PC-3 (cell line): ENCODE measurements around the gene CEACAM6. TPM values are rescaled to one million over a fixed set of nuclear protein-coding genes. Genes with fewer than 3 reads are reported as not detected.

Experiments used
- ATAC-seq: fragments of 200-7000 bp; cut with Tn5 transposase; 2 replicates; pipeline ENCODE4 v1.9.1; 2020; ENCODE audit warnings: mild to moderate bottlenecking, moderate library complexity
- BruUV-seq: library from RNA; stranded (reverse); fragments of 400-500 nt; replicated peaks from 2 replicates; lab custom pipeline; 2021; lab: Mats Ljungman, UMichigan
- CTCF ChIA-PET: fragments of 300-600 bp; sonication (Branson Sonifier 250); formaldehyde crosslinking; loops from one replicate; lab custom pipeline; 2022; ENCODE audit warnings: antibody characterized with exemption; lab: Charles Lee
- POLR2A ChIA-PET: fragments of 300-600 bp; sonication (Branson Sonifier 250); formaldehyde crosslinking; loops from one replicate; lab custom pipeline; 2022; ENCODE audit warnings: antibody characterized with exemption; ENCODE audit not compliant: unreplicated experiment; lab: Charles Lee
- DNase-seq: peaks from one replicate; pipeline ENCODE4 v3.0.0-alpha.2; 2015
- H2AFZ ChIP-seq: fragments of 300-600 bp; sonication (generic); 2 replicates; pipeline ENCODE4 v1.6.0; 2016; ENCODE audit warnings: antibody characterized with exemption, low read length
- H3F3A ChIP-seq: fragments of 300-600 bp; sonication (generic); one replicate; pipeline ENCODE4 v1.6.0; 2017; ENCODE audit warnings: antibody characterized with exemption, low read length, control low read depth, mild to moderate bottlenecking; ENCODE audit not compliant: unreplicated experiment
- H3K27ac ChIP-seq: fragments of 300-600 bp; sonication (generic); 2 replicates; pipeline ENCODE4 v1.5.1; 2016; ENCODE audit warnings: mild to moderate bottlenecking, low read length
- H3K27me3 ChIP-seq: fragments of 300-600 bp; sonication (generic); 2 replicates; pipeline ENCODE4 v1.6.1; 2016; ENCODE audit warnings: low read length, mixed read lengths
- H3K36me3 ChIP-seq: fragments of 300-600 bp; sonication (generic); 2 replicates; pipeline ENCODE4 v1.6.1; 2016; ENCODE audit warnings: low read depth, mixed run types, low read length, mixed read lengths
- H3K4me1 ChIP-seq: fragments of 300-600 bp; sonication (generic); 2 replicates; pipeline ENCODE4 v1.5.1; 2016; ENCODE audit warnings: low read length; ENCODE audit not compliant: insufficient read depth
- H3K4me2 ChIP-seq: fragments of 300-600 bp; sonication (generic); 2 replicates; pipeline ENCODE4 v1.6.0; 2016; ENCODE audit warnings: low read length
- H3K4me3 ChIP-seq: fragments of 300-600 bp; sonication (generic); 2 replicates; pipeline ENCODE4 v1.5.1; 2016; ENCODE audit warnings: mild to moderate bottlenecking, low read length, mixed read lengths
- H3K79me2 ChIP-seq: fragments of 300-600 bp; sonication (generic); 2 replicates; pipeline ENCODE4 v1.6.1; 2017; ENCODE audit warnings: low read length, mixed read lengths
- H3K9ac ChIP-seq: fragments of 300-600 bp; sonication (generic); 2 replicates; pipeline ENCODE4 v1.6.0; 2016; ENCODE audit warnings: mild to moderate bottlenecking, low read length
- H3K9me2 ChIP-seq: fragments of 300-600 bp; sonication (generic); replicated peaks from 2 replicates; pipeline ENCODE4 v1.6.1; 2016; ENCODE audit warnings: mixed run types, low read length, mixed read lengths
- H3K9me3 ChIP-seq: fragments of 300-600 bp; sonication (generic); 2 replicates; pipeline ENCODE4 v1.6.1; 2016; ENCODE audit warnings: low read length, mixed read lengths
- H4K20me1 ChIP-seq: fragments of 300-600 bp; sonication (generic); 2 replicates; pipeline ENCODE4 v1.6.1; 2016; ENCODE audit warnings: low read length, mixed read lengths
- CTCF ChIP-seq: fragments of 300-600 bp; sonication (generic); conservative IDR thresholded peaks from 2 replicates; pipeline ENCODE4 v1.5.1; 2017; ENCODE audit warnings: antibody characterized with exemption, low read depth, mild to moderate bottlenecking, low read length
- EZH2 ChIP-seq: fragments of 300-600 bp; sonication (generic); IDR thresholded peaks from one replicate; pipeline ENCODE4 v1.6.1; 2017; ENCODE audit warnings: antibody characterized with exemption, mild to moderate bottlenecking, low read length; ENCODE audit not compliant: unreplicated experiment
- EZH2phosphoT487 ChIP-seq: fragments of 300-600 bp; sonication (generic); IDR thresholded peaks from 2 replicates; pipeline ENCODE4 v1.6.1; 2018; ENCODE audit warnings: mild to moderate bottlenecking, antibody characterized with exemption, low read length, borderline replicate concordance
- intact Hi-C: fragments of 100-400 bp; cut with micrococcal nuclease; formaldehyde crosslinking; loops from 2 replicates; pipeline ENCODE4 v1.9.0; 2023
- total RNA-seq: library from RNA; depleted of rRNA; stranded (reverse); fragments of >200 nt; gene quantifications from 2 replicates; pipeline ENCODE4 v1.2.3, GENCODE V29; 2014

CEACAM6 gene
- total RNA-seq, 1 experiment from 2014 or later, result 7.1 TPM

- no TSS peak for BruUV-seq
- ATAC-seq (no peak), DNase-seq (no peak)
- CTCF ChIA-PET, result no interaction called here
- no peak for TF ChIP-seq EZH2phosphoT487
- TF ChIP-seq CTCF, result no peak
- no peak for TF ChIP-seq EZH2
- Histone ChIP-seq H3K36me3 (no peaks in the 10 kb centered on the region), H3K9ac (no peak overlapping the region), H3K27me3 (no peaks in the 10 kb centered on the region), H3K4me2 (no peak overlapping the region), H3K4me3 (no peak overlapping the region), H3K4me1 (peaks cover 26% of the 10 kb centered on the region), H3K9me3 (no peaks in the 10 kb centered on the region), H3K9me2 (no peaks in the 10 kb centered on the region), H3K27ac (no peak overlapping the region), H3K79me2 (no peaks in the 10 kb centered on the region), H2AFZ (no peak overlapping the region), H4K20me1 (no peaks in the 10 kb centered on the region), H3F3A (no peaks in the 10 kb centered on the region)
- intact Hi-C loops, result no loop called here
- POLR2A ChIA-PET, result no interaction called here
Observed at GRCh38 chr19:41804336-41804735, 49.0 kb downstream of the CEACAM6 start.

- H3K27ac ChIP-seq, result no peak overlapping the region
- no peak for ATAC-seq
- no peaks in the 10 kb centered on the region for H3K79me2 ChIP-seq
- ChIA-PET POLR2A (no interaction called here), CTCF (no interaction called here)
- no peaks in the 10 kb centered on the region for H3F3A ChIP-seq
- no peaks in the 10 kb centered on the region for H3K27me3 ChIP-seq
- H3K9ac ChIP-seq, result no peak overlapping the region
- H2AFZ ChIP-seq, result no peak overlapping the region
- TF ChIP-seq CTCF, result no peak
- TF ChIP-seq EZH2, result no peak
- no peak for TF ChIP-seq EZH2phosphoT487
- no peaks in the 10 kb centered on the region for H3K9me2 ChIP-seq
- H4K20me1 ChIP-seq, result no peaks in the 10 kb centered on the region
- no peak for DNase-seq
- H3K9me3 ChIP-seq, result no peaks in the 10 kb centered on the region
- no peaks in the 10 kb centered on the region for H3K36me3 ChIP-seq
- H3K4me2 ChIP-seq, result no peak overlapping the region
- H3K4me3 ChIP-seq, result no peak overlapping the region
- intact Hi-C loops, result no loop called here
- no TSS peak for BruUV-seq
- H3K4me1 ChIP-seq, result peaks cover 4% of the 10 kb centered on the region
Observed at GRCh38 chr19:41807176-41807575, 51.8 kb downstream of the CEACAM6 start.

- Histone ChIP-seq H3K36me3 (no peaks in the 10 kb centered on the region), H3K27me3 (no peaks in the 10 kb centered on the region), H3K27ac (no peak overlapping the region), H3K79me2 (no peaks in the 10 kb centered on the region), H4K20me1 (no peaks in the 10 kb centered on the region), H3K9me3 (no peaks in the 10 kb centered on the region), H3K9me2 (no peaks in the 10 kb centered on the region), H3F3A (no peaks in the 10 kb centered on the region), H3K4me1 (no peaks in the 10 kb centered on the region), H3K4me3 (no peak overlapping the region), H3K9ac (no peak overlapping the region), H3K4me2 (no peak overlapping the region), H2AFZ (no peak overlapping the region)
- DNase-seq (no peak), ATAC-seq (no peak)
- intact Hi-C loops, result no loop called here
- POLR2A ChIA-PET, result no interaction called here
- TF ChIP-seq EZH2phosphoT487 (no peak), EZH2 (no peak), CTCF (no peak)
- CTCF ChIA-PET, result no interaction called here
- BruUV-seq, result no TSS peak
Observed at GRCh38 chr19:41808663-41809566, 53.6 kb downstream of the CEACAM6 start.
